Breast epithelium (tissue), 4 donors: ENCODE measurements around the gene CYP2D6. TPM values are rescaled to one million over a fixed set of nuclear protein-coding genes. Genes with fewer than 3 reads are reported as not detected.
A peak's percentile ranks its signal among the peaks of the same experiment; 100 is the strongest.
"Not testable (repeated sequence)": the region's sequence is repeated elsewhere in the genome, so short reads cannot be mapped to it uniquely, and the experiment has no call there.

Experiments
- DNase-seq, 2 donors: peaks; one replicate each; pipeline ENCODE4 v3.0.0-alpha.2; 2019; ENCODE audit warnings: low spot score in 2 of 2
- H3K27ac ChIP-seq, 2 donors: fragments of 200-600 bp; sonication (generic) in 1 of 2; one replicate each; pipeline ENCODE4 v1.5.1; 2016 to 2019; ENCODE audit warnings: mild to moderate bottlenecking in 1 of 2
- H3K27me3 ChIP-seq, 2 donors: fragments of 200-600 bp; sonication (generic) in 1 of 2; one replicate each; pipeline versions ENCODE4 v1.5.1 to v1.6.0; 2017 to 2019; ENCODE audit warnings: control low read depth in 1 of 2, mild to moderate bottlenecking in 1 of 2
- H3K36me3 ChIP-seq: fragments of 200-600 bp; one replicate; pipeline ENCODE4 v1.5.1; 2019
- H3K4me1 ChIP-seq, 2 donors: fragments of 200-600 bp; sonication (generic); one replicate each; pipeline ENCODE4 v1.5.1; 2016 to 2019; ENCODE audit warnings: control low read depth in 1 of 2
- H3K4me3 ChIP-seq, 3 donors: fragments of 200-600 bp; sonication (generic); 1 replicate in 2 of 3; 2 replicates in 1 of 3; pipeline ENCODE4 v1.5.1; 2016 to 2019; ENCODE audit warnings: mild to moderate bottlenecking in 3 of 3, moderate library complexity in 2 of 3
- H3K9me3 ChIP-seq, 2 donors: fragments of 200-600 bp; sonication (generic) in 1 of 2; one replicate each; pipeline ENCODE4 v1.5.1; 2016 to 2019; ENCODE audit warnings: control low read depth in 1 of 2
- POLR2A ChIP-seq: fragments of 450-650 bp; IDR thresholded peaks from one replicate; pipeline ENCODE4 v1.6.1; 2016; ENCODE audit warnings: antibody characterized with exemption, mild to moderate bottlenecking, moderate library complexity
- POLR2AphosphoS5 ChIP-seq, 3 donors: sonication (generic); formaldehyde crosslinking; IDR thresholded peaks; one replicate each; pipeline ENCODE4 v1.6.1; 2017; ENCODE audit warnings: antibody characterized with exemption in 3 of 3
- intact Hi-C: fragments of 100-400 bp; cut with DNase I; formaldehyde crosslinking; loops from one replicate; pipeline ENCODE4 v1.15.1; 2023; ENCODE audit warnings: low total_unique reads
- total RNA-seq, 3 donors: library from RNA; depleted of rRNA; stranded (reverse); fragments of >200 nt; gene quantifications; one replicate each; pipeline ENCODE4 v1.1.0, GENCODE V29; 2016
- TF ChIP-seq, protein P1 (sequence below), 3 donors: fragments of 450-650 bp; IDR thresholded peaks; one replicate each; pipeline ENCODE4 v1.5.1; 2016 to 2017; ENCODE audit warnings: antibody characterized with exemption in 3 of 3, mild to moderate bottlenecking in 3 of 3, moderate library complexity in 3 of 3

The CYP2D6 gene
- 1 to 10 TPM in 1 of 3 donors, under 1 TPM in 2; 0.16 to 2.0 (median 0.73) TPM for total RNA-seq

DNA sequence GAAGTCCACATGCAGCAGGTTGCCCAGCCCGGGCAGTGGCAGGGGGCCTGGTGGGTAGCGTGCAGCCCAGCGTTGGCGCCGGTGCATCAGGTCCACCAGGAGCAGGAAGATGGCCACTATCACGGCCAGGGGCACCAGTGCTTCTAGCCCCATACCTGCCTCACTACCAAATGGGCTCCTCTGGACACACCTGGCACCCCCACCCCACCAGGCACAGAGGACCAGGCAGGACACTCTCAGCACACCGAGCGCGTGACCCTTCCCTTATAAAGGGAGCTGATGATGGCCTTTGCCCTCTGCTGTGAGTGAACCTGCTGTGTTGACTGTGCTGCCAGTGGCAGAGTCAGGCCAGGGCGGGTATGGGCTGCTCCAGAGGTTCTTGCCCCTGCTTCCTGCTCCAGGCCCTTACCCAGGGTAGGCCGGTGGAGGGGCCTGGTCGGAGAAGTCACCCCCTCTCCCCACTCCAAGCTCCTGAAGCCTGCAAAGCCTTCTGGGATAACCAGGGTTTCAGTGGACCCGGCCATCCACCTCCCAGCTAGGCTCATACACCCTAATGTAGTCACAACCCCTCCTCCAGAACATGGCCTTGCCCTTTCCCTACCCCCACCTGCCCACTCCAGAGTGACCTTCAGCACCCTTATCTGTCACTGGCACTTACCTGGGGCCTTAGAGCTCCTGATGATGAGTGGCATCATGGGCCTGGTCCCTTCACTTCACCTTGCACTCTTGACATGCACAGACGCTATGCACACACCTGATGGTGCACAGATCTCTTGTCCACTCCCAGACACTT lies at the start of gene CYP2D6:
Gene CYP2D6, minus strand, starts transcription at position 172 of the 793 bp plus-strand sequence. Its CDS starts 19 bp downstream, at position 153.
- intact Hi-C loops, H3K27ac ChIP-seq, H3K9me3 ChIP-seq, H3K36me3 ChIP-seq, H3K4me1 ChIP-seq, H3K4me3 ChIP-seq, H3K27me3 ChIP-seq: not testable (repeated sequence)
- peak in 1 of 2 donors; percentile 28 for DNase-seq

DNA sequence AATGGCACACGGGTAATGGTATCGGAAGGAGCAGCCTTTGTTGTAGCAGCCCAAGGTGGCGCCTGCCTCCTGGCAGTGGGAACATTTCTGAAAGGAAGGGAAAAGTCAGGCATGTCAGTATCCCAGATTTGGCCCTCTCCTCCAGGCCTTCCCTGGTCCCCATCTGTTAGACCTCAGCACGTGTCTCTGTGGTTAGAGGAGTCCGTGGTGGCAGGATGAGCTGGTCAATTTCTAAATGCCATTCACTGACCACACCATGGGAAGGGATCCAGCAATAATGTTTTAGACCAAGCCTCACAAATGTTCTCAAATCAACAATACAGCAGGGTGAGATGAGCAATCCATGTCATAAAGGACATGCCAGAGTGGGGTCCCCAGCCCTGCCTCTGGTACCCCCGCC lies 49.0 kb upstream of the CYP2D6 start:
- intact Hi-C loops, result no loop called here
- peak overlapping the region; percentile 48 to 59 for H3K27ac ChIP-seq
- H3K36me3 ChIP-seq, result no peaks in the 10 kb centered on the region
- no peak overlapping the region for H3K4me3 ChIP-seq
- no peaks in the 10 kb centered on the region for H3K9me3 ChIP-seq
- H3K27me3 ChIP-seq, result no peaks in the 10 kb centered on the region
- H3K4me1 ChIP-seq, result no peaks in the 10 kb centered on the region
- no peak for DNase-seq
- TF ChIP-seq, protein P1, sequence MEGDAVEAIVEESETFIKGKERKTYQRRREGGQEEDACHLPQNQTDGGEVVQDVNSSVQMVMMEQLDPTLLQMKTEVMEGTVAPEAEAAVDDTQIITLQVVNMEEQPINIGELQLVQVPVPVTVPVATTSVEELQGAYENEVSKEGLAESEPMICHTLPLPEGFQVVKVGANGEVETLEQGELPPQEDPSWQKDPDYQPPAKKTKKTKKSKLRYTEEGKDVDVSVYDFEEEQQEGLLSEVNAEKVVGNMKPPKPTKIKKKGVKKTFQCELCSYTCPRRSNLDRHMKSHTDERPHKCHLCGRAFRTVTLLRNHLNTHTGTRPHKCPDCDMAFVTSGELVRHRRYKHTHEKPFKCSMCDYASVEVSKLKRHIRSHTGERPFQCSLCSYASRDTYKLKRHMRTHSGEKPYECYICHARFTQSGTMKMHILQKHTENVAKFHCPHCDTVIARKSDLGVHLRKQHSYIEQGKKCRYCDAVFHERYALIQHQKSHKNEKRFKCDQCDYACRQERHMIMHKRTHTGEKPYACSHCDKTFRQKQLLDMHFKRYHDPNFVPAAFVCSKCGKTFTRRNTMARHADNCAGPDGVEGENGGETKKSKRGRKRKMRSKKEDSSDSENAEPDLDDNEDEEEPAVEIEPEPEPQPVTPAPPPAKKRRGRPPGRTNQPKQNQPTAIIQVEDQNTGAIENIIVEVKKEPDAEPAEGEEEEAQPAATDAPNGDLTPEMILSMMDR (IDR thresholded peaks at IDR 0.05), result no peak
- no peak for TF ChIP-seq POLR2AphosphoS5 (IDR thresholded peaks at IDR 0.05)
- TF ChIP-seq POLR2A, result no peak

DNA sequence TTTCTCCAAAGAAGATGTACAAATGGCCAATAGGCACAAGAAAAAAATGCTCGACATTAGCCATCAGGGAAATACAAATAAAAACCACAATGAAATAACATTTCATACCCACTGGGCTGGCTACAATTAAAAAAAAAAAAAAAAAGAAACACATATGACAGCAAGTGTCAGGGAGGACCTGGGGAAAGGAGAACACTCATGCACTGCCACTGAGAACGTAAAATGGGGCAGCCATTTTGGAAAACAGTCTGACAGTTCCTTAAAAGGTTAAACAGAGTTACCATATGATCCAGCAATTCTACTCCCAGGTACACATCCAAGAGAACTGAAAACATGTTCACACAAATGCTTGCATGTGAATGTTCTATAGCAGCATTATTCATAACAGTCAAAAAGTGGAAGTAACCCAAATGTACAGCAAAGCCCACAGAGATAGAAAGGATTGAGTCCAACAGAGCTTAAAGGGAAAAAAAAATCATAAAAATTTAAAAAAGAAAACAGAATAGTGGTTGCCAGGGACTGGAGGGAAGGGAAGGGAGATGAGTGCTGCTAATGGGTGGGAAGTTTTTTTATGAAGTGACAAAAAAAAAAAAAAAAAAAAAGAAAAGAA lies 48.4 kb upstream of the CYP2D6 start:
- intact Hi-C loops, result no loop called here
- H3K4me3 ChIP-seq, result no peak overlapping the region
- no peak for DNase-seq
- no peaks in the 10 kb centered on the region for H3K36me3 ChIP-seq
- no peak overlapping the region for H3K27ac ChIP-seq
- H3K4me1 ChIP-seq, result no peaks in the 10 kb centered on the region
- TF ChIP-seq POLR2AphosphoS5 (IDR thresholded peaks at IDR 0.05) (no peak), POLR2A (no peak)
- TF ChIP-seq, protein P1 (IDR thresholded peaks at IDR 0.05), result no peak
- H3K27me3 ChIP-seq, result no peaks in the 10 kb centered on the region
- H3K9me3 ChIP-seq, result no peaks in the 10 kb centered on the region

DNA sequence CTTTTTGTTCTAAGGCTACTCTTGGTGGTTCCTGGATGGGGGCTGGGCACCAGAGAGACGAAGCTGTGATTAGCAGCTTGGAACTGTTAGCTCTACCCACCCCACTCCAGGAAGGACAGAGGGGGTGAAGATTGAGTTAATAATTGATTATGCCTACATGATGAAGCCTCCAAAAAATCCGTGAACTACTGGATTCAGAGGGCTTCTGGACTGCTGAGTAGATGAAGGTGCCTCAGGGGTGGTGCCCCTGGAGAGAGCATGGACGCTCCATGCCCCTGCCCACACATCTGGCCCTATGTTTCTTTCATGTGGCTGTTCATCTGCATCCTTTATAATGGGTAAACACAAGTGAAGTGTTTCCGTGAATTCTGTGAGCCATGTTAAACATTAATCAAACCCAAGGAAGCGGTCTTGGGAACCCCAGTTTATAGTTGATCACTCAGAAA lies 47.3 kb upstream of the CYP2D6 start:
- no peaks in the 10 kb centered on the region for H3K4me1 ChIP-seq
- no peaks in the 10 kb centered on the region for H3K36me3 ChIP-seq
- no peak for DNase-seq
- TF ChIP-seq, protein P1 (IDR thresholded peaks at IDR 0.05), result no peak
- TF ChIP-seq POLR2AphosphoS5 (IDR thresholded peaks at IDR 0.05), result no peak
- no peak for TF ChIP-seq POLR2A
- no peak overlapping the region for H3K27ac ChIP-seq
- no peaks in the 10 kb centered on the region for H3K9me3 ChIP-seq
- no peak overlapping the region for H3K4me3 ChIP-seq
- intact Hi-C loops, result no loop called here
- H3K27me3 ChIP-seq, result no peaks in the 10 kb centered on the region

DNA sequence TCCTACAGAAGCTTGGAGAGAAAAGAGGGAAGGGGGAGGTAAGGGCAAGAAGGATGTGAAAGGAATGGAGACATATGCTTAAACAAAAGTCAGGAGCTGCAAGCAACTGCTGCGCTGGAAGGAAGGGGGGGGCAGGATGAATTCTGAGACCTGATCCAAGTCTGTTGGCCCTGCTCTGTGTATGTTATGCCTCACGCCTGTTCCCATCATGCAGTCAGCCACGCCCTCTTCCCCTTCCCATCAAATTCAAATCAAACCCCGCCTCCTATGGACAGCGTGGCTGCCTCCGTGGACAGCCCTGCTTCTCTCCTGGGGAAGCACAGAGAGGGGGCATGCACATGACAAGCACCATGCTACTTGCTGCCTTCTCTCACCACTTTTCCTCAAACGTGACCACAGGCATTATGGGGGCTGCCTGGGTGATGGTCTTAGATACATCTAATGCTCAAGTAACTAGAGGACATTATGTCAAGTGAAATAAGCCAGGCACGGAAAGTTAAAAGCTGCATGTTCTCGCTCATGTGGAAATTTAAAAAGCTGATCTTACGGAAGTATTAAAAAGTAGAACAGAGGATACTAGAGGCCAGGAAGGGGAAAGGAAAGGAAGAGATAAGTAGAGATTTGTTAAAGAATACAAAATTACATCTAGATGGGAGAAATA lies 45.8 kb upstream of the CYP2D6 start:
- H3K27me3 ChIP-seq, result no peaks in the 10 kb centered on the region
- H3K4me3 ChIP-seq, result no peak overlapping the region
- H3K36me3 ChIP-seq, result no peaks in the 10 kb centered on the region
- TF ChIP-seq, protein P1 (IDR thresholded peaks at IDR 0.05), result no peak
- TF ChIP-seq POLR2AphosphoS5 (IDR thresholded peaks at IDR 0.05) (no peak), POLR2A (no peak)
- H3K27ac ChIP-seq, result no peak overlapping the region
- DNase-seq, result no peak
- intact Hi-C loops, result no loop called here
- peaks cover 0 to 5% of the 10 kb centered on the region in 2 donors for H3K4me1 ChIP-seq
- no peaks in the 10 kb centered on the region for H3K9me3 ChIP-seq
